ENCODE measurements around the gene MTTP.

DNA sequence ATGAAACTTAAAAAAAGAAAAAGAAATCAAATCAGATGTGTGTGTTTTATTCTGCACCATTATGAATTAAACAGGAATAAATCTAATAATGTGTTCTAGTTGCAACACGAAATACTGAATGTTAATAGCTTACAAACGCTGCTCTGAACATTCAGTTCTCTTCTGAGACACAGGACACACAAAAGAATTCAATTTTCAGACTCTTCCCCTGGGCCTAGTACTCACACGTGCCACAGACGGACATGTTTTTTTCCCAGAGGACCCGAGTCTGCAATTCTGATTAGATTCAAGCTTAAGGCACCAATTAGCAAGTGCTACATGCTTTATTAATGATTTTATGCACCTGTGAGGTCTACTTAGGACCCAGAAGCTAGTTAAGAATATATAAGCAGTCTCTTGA lies 62.5 kb downstream of the MTTP start:
- TF ChIP-seq POLR2A (IDR thresholded peaks at IDR 0.05), result no peak
- no peak for TF ChIP-seq CTCF (IDR thresholded peaks at IDR 0.05)

All from adrenal gland (tissue), 5 donors.